CD14-positive monocyte (primary cell): Measurements from ENCODE around the gene SMYD3. TPM values are rescaled to one million over a fixed set of nuclear protein-coding genes. Genes with fewer than 3 reads are reported as not detected.
A peak's percentile ranks its signal among the peaks of the same experiment; 100 is the strongest.
"Not testable (repeated sequence)": the region's sequence is repeated elsewhere in the genome, so short reads cannot be mapped to it uniquely, and the experiment has no call there.

ENCODE experiments used
- DNase-seq, 3 donors: peaks; one replicate each; pipeline ENCODE4 v3.0.0-alpha.2; 2011 to 2022
- H2AFZ ChIP-seq: 2 replicates; pipeline ENCODE4 v1.6.0; 2012; ENCODE audit warnings: mild to moderate bottlenecking, low read depth, low read length, inconsistent platforms; ENCODE audit not compliant: insufficient read depth, poor library complexity, severe bottlenecking
- H3K27ac ChIP-seq, 2 donors: 1 replicate in 1 of 2; 2 replicates in 1 of 2; pipeline ENCODE4 v1.5.1; 2012 to 2013; ENCODE audit warnings: low read length in 2 of 2, control low read depth in 1 of 2, inconsistent platforms in 1 of 2, low read depth in 1 of 2, mild to moderate bottlenecking in 1 of 2
- H3K27me3 ChIP-seq, 2 donors: one replicate each; pipeline versions ENCODE4 v1.6.0 to v1.6.1; 2011 to 2013; ENCODE audit warnings: low read length in 2 of 2; ENCODE audit not compliant: control insufficient read depth in 2 of 2, insufficient read depth in 2 of 2
- H3K36me3 ChIP-seq, 2 donors: replicated peaks in 1 of 2; 1 replicate in 1 of 2; 2 replicates in 1 of 2; pipeline versions ENCODE4 v1.5.1 to v1.6.1; 2012 to 2013; ENCODE audit warnings: low read length in 2 of 2, control low read depth in 1 of 2, inconsistent platforms in 1 of 2, mild to moderate bottlenecking in 1 of 2; ENCODE audit not compliant: insufficient read depth in 2 of 2, control insufficient read depth in 1 of 2
- H3K4me1 ChIP-seq, 2 donors: 1 replicate in 1 of 2; 2 replicates in 1 of 2; pipeline versions ENCODE4 v1.5.1 to v1.6.1; 2012 to 2013; ENCODE audit warnings: low read length in 2 of 2, control low read depth in 1 of 2, inconsistent platforms in 1 of 2, mild to moderate bottlenecking in 1 of 2, moderate library complexity in 1 of 2; ENCODE audit not compliant: insufficient read depth in 2 of 2, control insufficient read depth in 1 of 2
- H3K4me2 ChIP-seq: replicated peaks from 2 replicates; pipeline ENCODE3; 2012; ENCODE audit warnings: low read length, moderate library complexity, mild to moderate bottlenecking; ENCODE audit not compliant: poor library complexity, severe bottlenecking; ENCODE audit errors: extremely low read depth
- H3K4me3 ChIP-seq, 3 experiments: fragments of 200-600 bp in 1 of 3; sonication (generic) in 1 of 3; replicated peaks in 1 of 3; 1 replicate in 2 of 3; 2 replicates in 1 of 3; pipeline ENCODE4 v1.5.1; 2011 to 2013; ENCODE audit warnings: low read length in 3 of 3, mild to moderate bottlenecking in 3 of 3, control low read depth in 2 of 3, low read depth in 2 of 3, inconsistent platforms in 1 of 3, moderate library complexity in 1 of 3
- H3K79me2 ChIP-seq: 2 replicates; pipeline ENCODE4 v1.6.0; 2012; ENCODE audit warnings: mild to moderate bottlenecking, control low read depth, inconsistent platforms, low read length, moderate library complexity; ENCODE audit not compliant: insufficient read depth
- H3K9ac ChIP-seq: 2 replicates; pipeline ENCODE4 v1.6.0; 2017; ENCODE audit warnings: low read length, mild to moderate bottlenecking; ENCODE audit not compliant: insufficient read depth, poor library complexity, severe bottlenecking
- H3K9me3 ChIP-seq, 2 donors: replicated peaks in 1 of 2; 1 replicate in 1 of 2; 2 replicates in 1 of 2; pipeline versions ENCODE4 v1.5.1 to v1.6.1; 2012 to 2013; ENCODE audit warnings: low read length in 2 of 2, control low read depth in 1 of 2; ENCODE audit not compliant: control insufficient read depth in 1 of 2, insufficient read depth in 1 of 2
- H4K20me1 ChIP-seq: 2 replicates; pipeline ENCODE4 v1.6.0; 2012; ENCODE audit warnings: mild to moderate bottlenecking, low read length, control low read depth, moderate library complexity; ENCODE audit not compliant: insufficient read depth
- H3K27ac Mint-ChIP-seq, 7 donors: one replicate each; pipeline ENCODE4 v1.8.0; 2020; ENCODE audit warnings: mild to moderate bottlenecking in 7 of 7, mixed read lengths in 7 of 7, moderate library complexity in 6 of 7, inconsistent platforms in 2 of 7
- H3K27me3 Mint-ChIP-seq, 3 donors: one replicate each; pipeline ENCODE4 v1.8.0; 2021 to 2022; ENCODE audit warnings: low read depth in 3 of 3, mild to moderate bottlenecking in 3 of 3, mixed read lengths in 3 of 3, moderate library complexity in 3 of 3, inconsistent platforms in 1 of 3
- H3K36me3 Mint-ChIP-seq, 2 donors: one replicate each; pipeline ENCODE4 v1.8.0; 2020; ENCODE audit warnings: mixed read lengths in 2 of 2, inconsistent platforms in 1 of 2, mild to moderate bottlenecking in 1 of 2
- H3K4me1 Mint-ChIP-seq: one replicate; pipeline ENCODE4 v1.8.0; 2020; ENCODE audit warnings: mild to moderate bottlenecking, mixed read lengths
- H3K4me3 Mint-ChIP-seq, 2 donors: one replicate each; pipeline ENCODE4 v1.8.0; 2020; ENCODE audit warnings: mild to moderate bottlenecking in 2 of 2, mixed read lengths in 2 of 2, moderate library complexity in 1 of 2
- H3K9me3 Mint-ChIP-seq, 7 donors: one replicate each; pipeline ENCODE4 v1.8.0; 2020 to 2022; ENCODE audit warnings: mixed read lengths in 7 of 7, mild to moderate bottlenecking in 6 of 7, moderate library complexity in 6 of 7, inconsistent platforms in 2 of 7
- WGBS: methylation state at CpG from one replicate; pipeline ENCODE4 v1.1.5; 2013; ENCODE audit warnings: missing lambda C conversion rate; ENCODE audit not compliant: insufficient coverage; 5-methylcytosine and 5-hydroxymethylcytosine counted together
- intact Hi-C, 2 donors: fragments of 100-400 bp; cut with micrococcal nuclease; formaldehyde crosslinking; loops; one replicate each; pipeline versions ENCODE4 v1.15.0 to v1.15.1; 2023
- polyA plus RNA-seq, 3 donors: library from polyadenylated mRNA; depleted of rRNA in 1 of 3; unstranded in 2 of 3; stranded (reverse) in 1 of 3; fragments of 300-500 nt in 2 of 3; fragments of >200 nt in 1 of 3; fragmentation: Illumina TruSeq in 2 of 3; gene quantifications; 1 replicate in 2 of 3; 2 replicates in 1 of 3; pipeline ENCODE4 v1.2.3, GENCODE V29; 2012 to 2021
- TF ChIP-seq, protein P1 (sequence below): fragments of 200-600 bp; IDR thresholded peaks from one replicate; pipeline ENCODE4 v1.8.0; 2022; ENCODE audit warnings: antibody characterized with exemption, mild to moderate bottlenecking

The SMYD3 gene
- polyA plus RNA-seq, 3 donors: 2.7 to 8.4 (median 4.0) TPM

GRCh38 chr1:245816496-245816895, 690.6 kb downstream of the SMYD3 start:
- H2AFZ ChIP-seq, H3K9me3 ChIP-seq, H3K4me3 ChIP-seq, intact Hi-C loops, H3K27ac ChIP-seq, H3K9me3 Mint-ChIP-seq, H3K36me3 Mint-ChIP-seq, H3K27me3 Mint-ChIP-seq, H3K27ac Mint-ChIP-seq, H3K4me3 Mint-ChIP-seq, H3K36me3 ChIP-seq, H3K4me2 ChIP-seq, H3K79me2 ChIP-seq, DNase-seq, H3K4me1 ChIP-seq, H3K27me3 ChIP-seq, H4K20me1 ChIP-seq, H3K4me1 Mint-ChIP-seq, H3K9ac ChIP-seq: not testable (repeated sequence)
- WGBS: 96% methylated on average over 15 of the region's 24 CpGs

DNA sequence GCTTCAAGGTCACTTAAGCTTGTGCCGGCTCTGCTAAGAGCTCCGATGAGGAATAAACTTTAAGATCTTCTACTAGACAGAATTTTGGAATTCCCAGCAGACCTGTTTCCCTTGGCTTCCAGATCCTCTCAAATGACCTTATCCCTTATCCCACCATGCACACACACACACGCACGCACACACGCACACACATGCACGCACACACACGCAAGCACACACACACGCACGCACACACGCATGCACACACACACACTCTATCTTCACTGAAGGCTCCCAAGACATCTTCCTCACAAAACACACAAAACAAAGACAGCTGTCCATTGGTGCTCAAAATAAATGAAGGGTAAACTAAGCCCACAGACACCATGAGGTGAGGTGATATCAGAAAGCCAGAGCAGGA, 692.4 kb downstream of the SMYD3 start:
- no peaks in the 10 kb centered on the region for H3K9me3 ChIP-seq
- no peak overlapping the region for H3K9ac ChIP-seq
- H4K20me1 ChIP-seq: no peaks in the 10 kb centered on the region
- no peak for DNase-seq
- H3K27me3 Mint-ChIP-seq: peaks cover 0 to 3% (median 0%) of the 10 kb centered on the region in 3 donors
- no peak overlapping the region for H3K27ac ChIP-seq
- H3K27me3 ChIP-seq: no peaks in the 10 kb centered on the region
- intact Hi-C loops: no loop called here
- no peak overlapping the region for H2AFZ ChIP-seq
- H3K4me2 ChIP-seq: no peak overlapping the region
- H3K27ac Mint-ChIP-seq: peak overlapping the region in 1 of 7 donors; percentile 26
- H3K4me1 ChIP-seq: no peaks in the 10 kb centered on the region
- H3K36me3 ChIP-seq: no peaks in the 10 kb centered on the region
- peaks cover 0 to 3% (median 0%) of the 10 kb centered on the region in 7 donors for H3K9me3 Mint-ChIP-seq
- H3K4me3 Mint-ChIP-seq: no peak overlapping the region
- H3K4me3 ChIP-seq: no peak overlapping the region
- WGBS: over 99% methylated on average over 10 of the region's 10 CpGs
- TF ChIP-seq, protein P1, sequence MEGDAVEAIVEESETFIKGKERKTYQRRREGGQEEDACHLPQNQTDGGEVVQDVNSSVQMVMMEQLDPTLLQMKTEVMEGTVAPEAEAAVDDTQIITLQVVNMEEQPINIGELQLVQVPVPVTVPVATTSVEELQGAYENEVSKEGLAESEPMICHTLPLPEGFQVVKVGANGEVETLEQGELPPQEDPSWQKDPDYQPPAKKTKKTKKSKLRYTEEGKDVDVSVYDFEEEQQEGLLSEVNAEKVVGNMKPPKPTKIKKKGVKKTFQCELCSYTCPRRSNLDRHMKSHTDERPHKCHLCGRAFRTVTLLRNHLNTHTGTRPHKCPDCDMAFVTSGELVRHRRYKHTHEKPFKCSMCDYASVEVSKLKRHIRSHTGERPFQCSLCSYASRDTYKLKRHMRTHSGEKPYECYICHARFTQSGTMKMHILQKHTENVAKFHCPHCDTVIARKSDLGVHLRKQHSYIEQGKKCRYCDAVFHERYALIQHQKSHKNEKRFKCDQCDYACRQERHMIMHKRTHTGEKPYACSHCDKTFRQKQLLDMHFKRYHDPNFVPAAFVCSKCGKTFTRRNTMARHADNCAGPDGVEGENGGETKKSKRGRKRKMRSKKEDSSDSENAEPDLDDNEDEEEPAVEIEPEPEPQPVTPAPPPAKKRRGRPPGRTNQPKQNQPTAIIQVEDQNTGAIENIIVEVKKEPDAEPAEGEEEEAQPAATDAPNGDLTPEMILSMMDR: no peak
- no peaks in the 10 kb centered on the region for H3K4me1 Mint-ChIP-seq
- no peaks in the 10 kb centered on the region for H3K79me2 ChIP-seq
- no peaks in the 10 kb centered on the region for H3K36me3 Mint-ChIP-seq
